Endodermal cell (in vitro differentiated cells): ENCODE results near the gene CFAP77. TPM values are rescaled to one million over a fixed set of nuclear protein-coding genes. Genes with fewer than 3 reads are reported as not detected.
A peak's percentile ranks its signal among the peaks of the same experiment; 100 is the strongest.

Experiments used
- DNase-seq: peaks from one replicate; pipeline ENCODE4 v3.0.0-alpha.2; 2017
- H3K27ac ChIP-seq: 2 replicates; pipeline ENCODE4 v1.5.1; 2013; ENCODE audit warnings: mild to moderate bottlenecking, low read depth, low read length, moderate library complexity
- H3K27me3 ChIP-seq: 2 replicates; pipeline ENCODE4 v1.6.1; 2013; ENCODE audit warnings: mild to moderate bottlenecking, low read length, moderate library complexity; ENCODE audit not compliant: insufficient read depth, control insufficient read depth, poor library complexity, severe bottlenecking
- H3K36me3 ChIP-seq: 2 replicates; pipeline ENCODE4 v1.7.0; 2013; ENCODE audit warnings: mild to moderate bottlenecking, low read length, moderate library complexity; ENCODE audit not compliant: control insufficient read depth, insufficient read depth
- H3K4me1 ChIP-seq: one replicate; pipeline ENCODE4 v1.7.0; 2013; ENCODE audit warnings: low read length; ENCODE audit not compliant: control insufficient read depth, insufficient read depth
- H3K4me3 ChIP-seq: 2 replicates; pipeline ENCODE4 v1.5.1; 2013; ENCODE audit warnings: mild to moderate bottlenecking, low read length, moderate library complexity
- H3K9ac ChIP-seq: 2 replicates; pipeline ENCODE4 v1.6.1; 2013; ENCODE audit warnings: mild to moderate bottlenecking, low read length, moderate library complexity; ENCODE audit not compliant: poor library complexity, severe bottlenecking; ENCODE audit errors: extremely low read depth
- H3K9me3 ChIP-seq: 2 replicates; pipeline ENCODE4 v1.6.1; 2013; ENCODE audit warnings: mild to moderate bottlenecking, low read length, moderate library complexity; ENCODE audit not compliant: control insufficient read depth
- H3K27ac Mint-ChIP-seq: 2 replicates; pipeline ENCODE4 v1.8.0; 2020; ENCODE audit warnings: mixed read lengths
- H3K27me3 Mint-ChIP-seq: 2 replicates; pipeline ENCODE4 v1.8.0; 2021; ENCODE audit warnings: mild to moderate bottlenecking, mixed read lengths; ENCODE audit not compliant: insufficient read depth
- H3K36me3 Mint-ChIP-seq: 2 replicates; pipeline ENCODE4 v1.8.0; 2020; ENCODE audit warnings: low read depth, mixed read lengths
- H3K4me1 Mint-ChIP-seq: 2 replicates; pipeline ENCODE4 v1.8.0; 2020; ENCODE audit warnings: mixed read lengths
- H3K4me3 Mint-ChIP-seq: 2 replicates; pipeline ENCODE4 v1.8.0; 2020; ENCODE audit warnings: mild to moderate bottlenecking, moderate library complexity, mixed read lengths
- H3K9me3 Mint-ChIP-seq: 2 replicates; pipeline ENCODE4 v1.8.0; 2020; ENCODE audit warnings: mild to moderate bottlenecking, mixed read lengths
- WGBS, 2 experiments: methylation state at CpG; one replicate each; pipeline versions ENCODE4 v1.1.5 to v1.1.7; 2013; ENCODE audit warnings: missing lambda C conversion rate in 2 of 2, mixed read lengths in 1 of 2; ENCODE audit not compliant: insufficient coverage in 1 of 2, insufficient read length in 1 of 2; 5-methylcytosine and 5-hydroxymethylcytosine counted together
- long read RNA-seq, 4 experiments: library from polyadenylated mRNA in 2 of 4; library from RNA in 1 of 4; library from capped mRNA in 1 of 4; stranded (forward) in 3 of 4; unstranded in 1 of 4; transcript quantifications; one replicate each; pipeline ENCODE4 v2.0.0, GENCODE V29; 2020 to 2021; ENCODE audit warnings: inconsistent platforms in 1 of 4
- polyA plus RNA-seq, 2 experiments: library from polyadenylated mRNA; stranded (reverse); fragments of 50-300 nt; gene quantifications; one replicate each; pipeline ENCODE4 v1.2.3, GENCODE V29; 2013
- total RNA-seq, 2 donors: library from RNA; stranded (reverse); fragmentation: NEBNext Ultra II Directional in 1 of 2; extraction: Animal tissue kit (Norgen Biotek cat#: 25700) in 1 of 2; gene quantifications; 2 replicates in 1 of 2; 3 replicates in 1 of 2; pipeline ENCODE4 v1.2.1, GENCODE V29; 2021
- TF ChIP-seq, protein P1 (sequence below): fragments of 200-600 bp; sonication (generic); conservative IDR thresholded peaks from 2 replicates; pipeline ENCODE4 v1.5.0; 2021; ENCODE audit warnings: antibody characterized with exemption, mild to moderate bottlenecking

Gene CFAP77
- 1 to 10 TPM; 1.7 to 2.2 TPM for total RNA-seq
- 0.75 TPM for polyA plus RNA-seq (2013, experiment 1 of 2)
- polyA plus RNA-seq (2013, experiment 2 of 2): 0.75 TPM
- long read RNA-seq, experiment 1, partial matches to known transcripts: 0 of 3 reads
- long read RNA-seq, experiment 1, other reads (novel, unspliced or antisense): 2 of 3 reads
- long read RNA-seq, experiment 2, transcript CFAP77-203 (6 exons, 1,638 nt): major isoform, 8 of 8 reads
- long read RNA-seq, experiment 2, partial matches to known transcripts: 0 of 8 reads
- long read RNA-seq, experiment 2, other reads (novel, unspliced or antisense): 0 of 8 reads
- long read RNA-seq, experiment 3, transcript CFAP77-203 (6 exons, 1,638 nt): major isoform, 6 of 8 reads
- long read RNA-seq, experiment 3, partial matches to known transcripts: 0 of 8 reads
- long read RNA-seq, experiment 3, other reads (novel, unspliced or antisense): 1 of 8 reads
- long read RNA-seq, experiment 4, partial matches to known transcripts: 0 of 2 reads
- long read RNA-seq, experiment 4, other reads (novel, unspliced or antisense): 0 of 2 reads

DNA sequence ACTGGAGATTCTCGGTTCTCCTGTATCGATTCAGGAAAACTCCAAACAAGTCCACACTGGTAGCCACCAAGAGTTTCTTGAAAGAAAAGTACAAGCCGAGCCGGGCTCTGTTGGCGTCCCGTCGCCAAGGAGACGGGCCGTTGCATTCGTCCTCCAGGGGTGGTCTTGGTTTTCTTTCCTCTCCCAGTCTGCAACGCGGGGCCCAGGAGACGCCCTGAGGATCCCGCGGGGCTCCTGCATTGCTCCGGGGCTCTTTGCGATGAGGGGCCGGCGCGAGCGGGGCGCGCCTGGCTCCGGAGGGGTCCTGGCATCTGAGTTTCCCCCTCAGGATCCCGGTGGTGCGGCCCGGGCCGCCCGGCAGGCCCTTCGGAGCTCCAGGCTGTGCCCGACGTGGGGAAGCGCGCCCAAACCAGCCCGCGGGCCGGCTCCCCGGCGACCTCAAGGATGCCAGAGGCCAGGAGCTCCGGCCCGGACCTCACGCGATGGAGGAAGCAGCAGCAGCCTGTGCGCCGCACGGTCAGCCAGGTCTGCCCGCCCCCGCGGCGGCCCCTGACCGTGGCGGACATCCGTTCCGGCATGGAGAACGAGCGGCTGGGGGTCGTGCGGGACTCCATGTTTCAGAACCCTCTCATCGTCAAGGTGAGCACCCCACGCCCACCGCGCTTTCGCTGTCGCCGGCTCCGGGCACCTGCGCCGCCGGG lies at the start of gene CFAP77:
Gene CFAP77, plus strand, starts transcription at position 384 of the 701 bp plus-strand sequence. Its CDS starts 61 bp downstream, at position 445.
- H3K27ac Mint-ChIP-seq: peak within 1 kb of the TSS; percentile 64
- peaks cover 7% of the 10 kb centered on the region for H3K27me3 ChIP-seq
- no peaks in the 10 kb centered on the region for H3K9me3 Mint-ChIP-seq
- no peaks in the 10 kb centered on the region for H3K9me3 ChIP-seq
- peaks cover 46% of the 10 kb centered on the region for H3K4me1 Mint-ChIP-seq
- peak; percentile 89 for DNase-seq
- peak within 1 kb of the TSS; percentile 89 for H3K9ac ChIP-seq
- H3K27ac ChIP-seq: peak within 1 kb of the TSS; percentile 65
- H3K36me3 Mint-ChIP-seq: no peaks in the 10 kb centered on the region
- no peaks in the 10 kb centered on the region for H3K36me3 ChIP-seq
- peaks cover 3% of the 10 kb centered on the region for H3K27me3 Mint-ChIP-seq
- peaks cover 7% of the 10 kb centered on the region for H3K4me1 ChIP-seq
- TF ChIP-seq, protein P1, sequence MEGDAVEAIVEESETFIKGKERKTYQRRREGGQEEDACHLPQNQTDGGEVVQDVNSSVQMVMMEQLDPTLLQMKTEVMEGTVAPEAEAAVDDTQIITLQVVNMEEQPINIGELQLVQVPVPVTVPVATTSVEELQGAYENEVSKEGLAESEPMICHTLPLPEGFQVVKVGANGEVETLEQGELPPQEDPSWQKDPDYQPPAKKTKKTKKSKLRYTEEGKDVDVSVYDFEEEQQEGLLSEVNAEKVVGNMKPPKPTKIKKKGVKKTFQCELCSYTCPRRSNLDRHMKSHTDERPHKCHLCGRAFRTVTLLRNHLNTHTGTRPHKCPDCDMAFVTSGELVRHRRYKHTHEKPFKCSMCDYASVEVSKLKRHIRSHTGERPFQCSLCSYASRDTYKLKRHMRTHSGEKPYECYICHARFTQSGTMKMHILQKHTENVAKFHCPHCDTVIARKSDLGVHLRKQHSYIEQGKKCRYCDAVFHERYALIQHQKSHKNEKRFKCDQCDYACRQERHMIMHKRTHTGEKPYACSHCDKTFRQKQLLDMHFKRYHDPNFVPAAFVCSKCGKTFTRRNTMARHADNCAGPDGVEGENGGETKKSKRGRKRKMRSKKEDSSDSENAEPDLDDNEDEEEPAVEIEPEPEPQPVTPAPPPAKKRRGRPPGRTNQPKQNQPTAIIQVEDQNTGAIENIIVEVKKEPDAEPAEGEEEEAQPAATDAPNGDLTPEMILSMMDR: no peak
- peak within 1 kb of the TSS; percentile 61 for H3K4me3 Mint-ChIP-seq
- H3K4me3 ChIP-seq: peak within 1 kb of the TSS; percentile 77
- 0% methylated on average over 28 to 69 of the region's 69 CpGs for WGBS, 2 experiments

DNA sequence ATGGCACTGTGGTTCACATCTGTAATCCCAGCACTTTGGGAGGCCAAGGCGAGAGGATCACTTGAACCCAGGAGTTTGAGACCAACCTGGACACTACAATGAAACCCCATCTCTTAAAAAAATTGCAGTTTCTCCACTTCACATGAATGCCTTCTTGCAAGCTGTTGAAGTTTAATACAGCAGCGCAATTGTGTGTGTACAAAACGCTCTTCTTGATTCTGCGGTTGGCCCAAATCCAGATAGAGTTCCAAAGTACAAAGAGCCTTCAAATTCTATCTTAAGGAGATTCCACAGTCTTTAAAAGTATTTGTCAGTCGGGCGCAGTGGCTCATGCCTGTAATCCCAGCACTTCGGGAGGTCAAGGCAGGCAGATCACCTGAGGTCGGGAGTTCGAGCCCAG lies 45.9 kb upstream of the CFAP77 start:
- WGBS, 2 experiments: 96 to 98% methylated on average over 5 to 9 of the region's 9 CpGs
- TF ChIP-seq, protein P1: no peak
- H3K27ac Mint-ChIP-seq: no peak overlapping the region
- no peaks in the 10 kb centered on the region for H3K4me1 Mint-ChIP-seq
- Histone ChIP-seq H3K27ac (no peak overlapping the region), H3K4me1 (no peaks in the 10 kb centered on the region), H3K36me3 (no peaks in the 10 kb centered on the region), H3K9ac (no peak overlapping the region), H3K27me3 (no peaks in the 10 kb centered on the region), H3K9me3 (no peaks in the 10 kb centered on the region), H3K4me3 (no peak overlapping the region)
- no peaks in the 10 kb centered on the region for H3K9me3 Mint-ChIP-seq
- no peak overlapping the region for H3K4me3 Mint-ChIP-seq
- peak; percentile 10 for DNase-seq
- no peaks in the 10 kb centered on the region for H3K27me3 Mint-ChIP-seq
- no peaks in the 10 kb centered on the region for H3K36me3 Mint-ChIP-seq

DNA sequence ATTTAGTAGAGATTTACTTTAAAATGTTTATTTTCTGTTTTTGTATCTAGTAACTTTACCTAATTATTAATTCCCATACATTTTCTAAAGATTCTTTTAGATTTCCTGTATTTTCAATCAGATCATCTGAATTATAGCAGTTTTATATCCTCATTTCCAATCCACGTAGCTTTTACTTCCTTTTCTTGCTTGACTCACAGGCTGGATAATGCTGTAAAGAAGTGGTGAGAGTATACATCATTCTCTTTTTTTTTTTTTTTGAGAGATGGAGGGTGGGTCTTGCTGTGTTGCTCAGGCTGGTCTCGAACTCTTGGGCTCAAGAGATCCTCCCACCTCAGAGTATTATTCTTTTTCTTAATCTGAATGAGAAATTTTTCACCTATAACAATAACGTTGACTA lies 44.0 kb upstream of the CFAP77 start:
- Histone ChIP-seq H3K27me3 (no peaks in the 10 kb centered on the region), H3K4me3 (no peak overlapping the region)
- peak; percentile 1 for DNase-seq

More for the DNA sequence above, 44.0 kb upstream of the CFAP77 start:
- TF ChIP-seq, protein P1: no peak
- no peak overlapping the region for H3K27ac ChIP-seq
- Mint-ChIP-seq H3K4me3 (no peak overlapping the region), H3K36me3 (no peaks in the 10 kb centered on the region), H3K27ac (no peak overlapping the region), H3K4me1 (no peaks in the 10 kb centered on the region), H3K27me3 (no peaks in the 10 kb centered on the region), H3K9me3 (no peaks in the 10 kb centered on the region)
- no peaks in the 10 kb centered on the region for H3K36me3 ChIP-seq
- H3K9me3 ChIP-seq: no peaks in the 10 kb centered on the region
- 80% methylated on average over 1 of the region's 3 CpGs; no CpG with 5 or more reads in 1 of the 2 experiments for WGBS, 2 experiments
- H3K4me1 ChIP-seq: no peaks in the 10 kb centered on the region
- no peak overlapping the region for H3K9ac ChIP-seq
